GM11168 (cell line): ENCODE data around the gene C1QL1.

Experiments used
- in situ Hi-C: fragments of 300-500 bp; cut with MboI; formaldehyde crosslinking; loops from one replicate; pipeline ENCODE4 v1.12.0; 2022; ENCODE audit warnings: low sequenced_read_pairs; ENCODE audit not compliant: unreplicated experiment

The C1QL1 gene

GRCh38 chr17:44918006-44918405 is 50.1 kb downstream of the C1QL1 start:
- in situ Hi-C loops, result no loop called here

- in situ Hi-C loops, result no loop called here
Observed at GRCh38 chr17:44917456-44917855, 50.6 kb downstream of the C1QL1 start.

DNA sequence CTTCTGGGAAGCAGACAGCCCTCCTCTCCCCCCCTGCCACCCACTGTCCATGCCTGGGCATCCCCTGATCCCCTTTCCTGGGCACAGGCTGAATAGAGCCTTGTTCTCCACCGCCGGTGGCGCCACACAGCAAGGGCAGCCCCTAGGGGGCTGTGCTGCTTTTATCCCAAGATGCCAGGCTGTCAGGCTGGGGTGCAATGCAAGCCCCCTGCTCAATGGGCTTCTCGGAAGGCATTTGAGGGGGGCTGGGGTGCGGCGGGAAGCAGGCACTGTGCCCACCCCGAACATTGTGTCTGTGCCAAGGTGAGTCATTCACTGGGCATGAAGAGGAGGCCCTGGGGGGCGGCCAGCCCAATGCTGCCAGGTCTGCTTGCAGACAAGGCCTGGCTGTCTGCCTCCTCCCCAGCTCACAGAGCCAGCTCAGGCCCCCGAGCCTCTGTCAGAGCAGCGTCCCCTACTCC is 51.3 kb downstream of the C1QL1 start:
- in situ Hi-C loops, result no loop called here

DNA sequence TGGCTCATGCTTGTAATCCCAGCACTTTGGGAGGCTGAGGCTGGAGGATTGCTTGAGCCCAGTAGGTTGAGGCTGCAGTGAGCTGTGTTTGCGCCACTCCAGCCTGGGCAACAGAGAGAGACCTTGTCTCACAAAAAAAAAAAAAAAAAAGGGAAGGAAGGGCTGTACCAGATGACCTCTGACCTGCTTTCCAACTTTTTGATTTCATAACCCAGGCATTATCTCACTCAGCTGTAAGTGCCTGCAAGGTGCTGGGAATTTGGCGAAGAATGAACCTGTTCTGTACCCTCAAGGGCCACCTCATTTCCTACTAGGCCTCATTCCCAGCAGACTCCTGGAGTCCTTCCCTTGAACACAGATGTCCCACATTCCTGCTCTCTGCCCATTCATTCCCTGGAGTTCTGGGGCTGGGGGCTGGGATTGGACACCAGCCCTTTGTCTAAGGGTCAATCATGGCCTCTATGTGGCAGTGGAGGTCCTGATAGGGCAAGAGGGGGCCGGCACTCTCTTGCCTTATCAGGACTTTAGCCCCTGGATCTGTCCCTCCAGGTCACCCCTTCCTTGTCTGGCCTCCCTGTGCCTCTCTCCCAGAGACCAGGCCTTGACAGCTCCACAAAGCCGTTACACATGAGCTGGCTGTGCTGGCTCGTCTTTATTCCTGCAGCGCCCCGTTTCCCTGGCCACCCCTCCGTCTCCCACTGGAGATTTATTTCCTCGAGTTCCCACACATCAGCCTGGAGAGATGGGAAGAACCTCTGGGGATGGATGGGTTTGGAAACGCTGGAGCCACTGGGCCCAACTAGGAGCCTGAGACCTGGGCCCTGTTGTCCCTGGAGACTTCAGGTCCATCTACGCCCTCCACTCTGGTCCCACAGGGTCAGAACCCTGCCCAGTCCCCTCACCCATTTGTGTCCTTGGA is 52.0 kb downstream of the C1QL1 start:
- in situ Hi-C loops, result no loop called here

- in situ Hi-C loops, result no loop called here
Observed at GRCh38 chr17:44915321-44915726, 52.8 kb downstream of the C1QL1 start, which contains the start of gene GFAP. TSS of gene GFAP (minus strand) at chr17:44915500. CDS start at chr17:44915486, 14 bp downstream.

DNA sequence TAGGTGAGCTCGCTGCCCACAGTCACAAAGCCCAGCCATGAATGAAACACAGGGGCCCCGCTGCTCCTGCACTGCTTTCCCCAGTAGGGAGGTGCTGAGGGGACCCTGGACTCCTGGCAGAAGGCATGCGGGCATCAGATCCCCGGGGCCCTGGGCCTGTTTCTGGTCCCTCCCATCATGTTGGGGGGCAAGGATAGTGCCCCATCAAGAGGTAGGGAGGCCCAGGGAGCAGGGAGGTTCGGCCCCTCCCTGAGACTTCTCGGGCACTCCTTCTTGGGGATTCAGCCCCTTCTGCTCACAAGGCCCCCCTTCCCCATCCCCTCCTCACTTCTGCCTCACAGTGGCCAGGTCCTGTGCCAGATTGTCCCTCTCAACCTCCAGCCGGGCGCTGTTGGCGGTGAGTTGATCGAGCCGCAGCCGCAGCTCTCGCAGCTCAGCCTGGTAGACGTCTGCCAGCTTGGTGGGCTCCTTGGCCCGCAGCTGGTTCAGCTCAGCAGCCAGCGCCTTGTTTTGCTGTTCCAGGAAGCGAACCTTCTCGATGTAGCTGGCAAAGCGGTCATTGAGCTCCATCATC is 53.3 kb downstream of the C1QL1 start:
- in situ Hi-C loops, result no loop called here

GRCh38 chr17:44914148-44914547 is 54.0 kb downstream of the C1QL1 start:
- in situ Hi-C loops, result no loop called here

- in situ Hi-C loops, result no loop called here
Observed at GRCh38 chr17:44913676-44914075, 54.4 kb downstream of the C1QL1 start.

DNA sequence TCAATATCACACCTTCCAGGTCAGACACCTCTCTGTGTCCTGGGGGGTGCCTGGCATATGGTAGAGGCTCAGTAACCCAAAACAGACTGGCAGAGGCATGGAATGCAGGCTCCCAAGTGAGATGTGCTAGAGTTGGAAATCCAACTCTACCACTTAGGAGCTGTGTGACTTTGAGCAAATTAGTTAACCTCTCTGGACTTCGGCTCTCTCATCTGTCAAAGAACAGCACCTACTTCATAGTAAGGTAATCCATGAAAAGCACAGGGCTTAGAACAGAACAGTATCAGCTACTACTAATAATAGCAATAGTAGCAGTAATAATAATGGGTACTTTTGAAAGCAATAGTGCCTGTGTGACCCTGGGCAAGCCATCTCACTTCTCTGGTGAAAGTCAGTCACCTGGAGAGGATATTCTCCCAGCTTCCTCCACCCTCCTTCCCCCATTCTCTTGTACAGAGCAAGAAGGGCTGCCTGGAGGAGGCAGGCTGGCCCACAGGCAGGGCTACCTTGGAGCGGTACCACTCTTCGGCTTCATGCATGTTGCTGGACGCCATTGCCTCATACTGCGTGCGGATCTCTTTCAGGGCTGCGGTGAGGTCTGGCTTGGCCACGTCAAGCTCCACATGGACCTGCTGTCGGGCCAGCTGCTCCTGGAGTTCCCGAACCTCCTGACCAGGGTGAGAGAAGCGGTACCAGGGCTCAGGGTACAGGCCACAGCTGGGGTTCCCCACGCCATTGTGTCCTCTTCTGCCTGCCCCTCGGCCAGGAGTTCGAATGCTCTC is 55.1 kb downstream of the C1QL1 start:
- in situ Hi-C loops, result no loop called here

DNA sequence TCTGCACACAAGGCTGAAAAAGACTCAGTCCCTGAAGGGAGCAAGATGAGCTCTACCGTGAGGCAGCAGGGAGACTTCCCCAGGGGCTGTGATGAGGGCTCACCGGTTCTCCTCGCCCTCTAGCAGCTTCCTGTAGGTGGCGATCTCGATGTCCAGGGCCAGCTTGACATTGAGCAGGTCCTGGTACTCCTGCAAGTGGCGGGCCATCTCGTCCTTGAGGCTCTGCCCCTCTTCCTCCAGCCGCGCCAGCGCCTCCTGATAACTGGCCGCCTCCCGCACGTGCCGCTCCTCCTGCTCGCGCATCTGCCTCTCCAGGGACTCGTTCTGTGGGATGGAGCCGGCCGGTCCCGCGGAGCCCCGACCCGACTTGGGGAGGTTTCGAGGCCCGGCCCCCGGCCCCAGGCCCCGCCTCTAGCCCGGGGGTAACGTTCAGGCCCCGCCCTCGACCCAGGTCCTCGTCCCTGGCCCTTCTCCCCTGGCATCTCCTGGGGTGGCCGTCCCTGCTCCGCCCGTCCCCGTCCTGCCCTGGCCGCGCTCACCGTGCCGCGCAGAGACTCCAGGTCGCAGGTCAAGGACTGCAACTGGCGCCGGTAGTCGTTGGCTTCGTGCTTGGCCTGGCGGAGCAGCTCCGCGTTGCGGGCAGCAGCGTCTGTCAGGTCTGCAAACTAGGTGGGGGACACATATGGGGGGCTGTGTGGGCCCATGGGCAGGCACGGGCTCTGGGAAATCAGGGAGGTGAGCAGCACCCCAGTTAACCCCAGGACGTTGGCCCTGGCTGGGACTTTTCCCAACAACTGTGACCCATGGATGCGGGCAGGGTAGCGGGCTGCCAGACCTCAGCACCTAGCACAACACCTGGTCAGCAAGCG is 56.7 kb downstream of the C1QL1 start:
- in situ Hi-C loops, result no loop called here

DNA sequence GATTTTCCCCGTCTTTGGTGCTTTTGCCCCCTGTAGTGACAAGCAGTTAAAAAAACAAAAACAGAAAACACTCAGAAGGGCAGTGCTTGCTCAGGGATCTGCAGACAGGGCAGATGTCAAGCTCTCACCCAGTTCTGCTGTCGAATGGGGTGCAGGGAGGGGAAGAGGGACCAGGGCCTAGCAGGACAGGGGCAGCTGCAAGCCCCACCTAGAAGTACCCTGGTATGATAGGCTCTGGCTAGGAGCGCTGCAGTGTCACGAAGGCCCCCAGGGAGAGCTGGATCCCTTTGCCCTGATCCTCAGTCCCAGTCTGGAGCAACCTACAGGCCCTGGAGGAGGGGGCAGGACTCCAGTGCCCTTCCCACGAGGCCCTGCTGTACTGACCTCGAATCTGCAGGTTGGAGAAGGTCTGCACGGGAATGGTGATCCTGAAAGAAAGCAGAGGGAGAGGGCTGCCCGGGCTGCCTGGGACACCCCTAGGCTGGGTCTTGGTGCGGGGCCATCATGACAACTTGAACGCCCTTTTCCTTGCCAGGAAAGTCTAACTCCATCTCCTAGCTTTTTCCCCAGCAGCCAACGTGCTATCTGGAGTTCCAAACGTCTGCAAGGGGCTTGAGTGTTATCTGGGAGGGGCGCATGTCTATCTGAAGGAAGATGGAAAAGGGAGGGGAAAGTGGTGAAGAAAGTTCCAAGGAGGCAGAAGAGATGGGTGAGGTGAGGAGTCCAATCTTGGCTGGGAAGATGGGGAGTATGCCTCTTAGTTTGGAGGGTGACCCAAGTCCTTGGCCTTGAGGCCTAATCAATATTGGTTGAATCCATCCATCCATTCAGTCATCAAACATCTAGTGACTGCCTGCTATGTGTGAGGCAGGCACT is 57.6 kb downstream of the C1QL1 start:
- in situ Hi-C loops, result no loop called here
